Renal cortex interstitium (tissue), 11 donors: ENCODE data around the gene HIPK2. TPM values are rescaled to one million over a fixed set of nuclear protein-coding genes. Genes with fewer than 3 reads are reported as not detected.
A peak's percentile ranks its signal among the peaks of the same experiment; 100 is the strongest.

Experiments used
- DNase-seq, 11 donors: peaks; one replicate each; pipeline ENCODE4 v3.0.0-alpha.2; 2013; ENCODE audit warnings: low read depth in 9 of 11, low spot score in 4 of 11; ENCODE audit errors: extremely low read depth in 1 of 11
- polyA plus RNA-seq, 3 donors: library from polyadenylated mRNA; unstranded; fragments of 120-200 nt; gene quantifications; one replicate each; pipeline ENCODE4 v1.2.1, GENCODE V29; 2013; ENCODE audit not compliant: insufficient read length in 3 of 3

HIPK2 gene
- polyA plus RNA-seq, 3 donors = 95.7 to 105 (median 99.3) TPM

- DNase-seq = no peak
Observed at GRCh38 chr7:139544645-139545044, 233.2 kb downstream of the HIPK2 start.

DNA sequence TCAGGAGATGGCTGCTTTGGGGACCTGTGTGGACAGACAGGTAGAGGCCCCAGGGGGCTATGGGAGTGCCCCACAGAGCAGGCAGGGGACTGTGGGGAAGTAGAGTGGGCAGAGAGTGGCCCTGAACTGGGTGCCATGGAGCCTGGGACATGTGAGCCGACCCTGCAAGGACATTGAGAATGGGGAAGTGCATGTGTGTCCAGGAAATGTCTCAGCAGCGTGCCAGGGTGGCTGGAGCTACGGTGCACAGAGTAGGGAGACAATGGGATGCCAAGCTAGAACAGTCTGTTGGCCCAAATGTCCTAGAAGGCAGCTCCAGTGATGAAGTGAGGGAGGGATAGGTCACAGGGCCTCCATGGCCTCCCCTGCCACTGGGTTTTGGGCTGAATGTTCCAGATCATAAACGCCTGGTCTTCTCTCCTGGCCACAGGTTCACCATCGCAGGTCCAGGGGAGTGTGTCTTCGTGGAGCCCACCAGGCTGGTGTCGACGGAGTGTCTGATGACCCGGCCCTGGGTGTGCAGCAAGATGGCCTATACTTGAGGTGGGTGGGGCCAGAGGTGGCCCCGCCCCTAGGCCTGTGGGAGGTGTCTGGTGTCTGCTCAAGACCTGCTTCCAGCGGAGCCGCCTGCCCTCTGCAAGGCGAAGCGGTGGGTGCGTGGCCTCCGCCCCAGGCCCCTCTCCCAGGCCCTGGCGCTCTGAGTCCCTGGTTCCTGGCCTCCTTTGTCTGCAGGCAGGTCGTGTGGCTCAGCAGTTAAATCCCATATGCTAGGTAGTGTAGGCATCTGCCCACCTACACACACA, 233.8 kb downstream of the HIPK2 start:
- no peak for DNase-seq

GRCh38 chr7:139542308-139543151, 235.3 kb downstream of the HIPK2 start:
- DNase-seq = no peak

GRCh38 chr7:139541600-139542307, 236.0 kb downstream of the HIPK2 start:
- DNase-seq = no peak

DNA sequence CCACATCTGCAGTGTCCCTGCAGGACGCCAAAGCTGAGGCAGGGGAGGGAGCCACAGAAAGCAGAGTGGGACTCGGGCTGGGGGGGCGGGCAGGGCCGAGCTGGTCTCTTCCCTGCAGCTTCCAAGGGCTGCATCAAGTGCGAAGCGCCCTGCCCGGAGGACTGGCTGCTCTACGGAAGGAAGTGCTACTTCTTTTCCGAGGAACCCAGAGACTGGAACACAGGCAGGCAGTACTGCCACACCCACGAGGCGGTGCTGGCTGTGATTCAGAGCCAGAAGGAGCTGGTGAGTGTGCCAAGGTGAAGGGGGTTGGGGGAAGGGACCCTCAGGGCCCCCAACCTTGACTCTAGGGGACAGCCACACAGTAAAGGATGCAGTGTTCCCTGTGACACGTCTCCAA, 237.6 kb downstream of the HIPK2 start:
- DNase-seq = no peak

DNA sequence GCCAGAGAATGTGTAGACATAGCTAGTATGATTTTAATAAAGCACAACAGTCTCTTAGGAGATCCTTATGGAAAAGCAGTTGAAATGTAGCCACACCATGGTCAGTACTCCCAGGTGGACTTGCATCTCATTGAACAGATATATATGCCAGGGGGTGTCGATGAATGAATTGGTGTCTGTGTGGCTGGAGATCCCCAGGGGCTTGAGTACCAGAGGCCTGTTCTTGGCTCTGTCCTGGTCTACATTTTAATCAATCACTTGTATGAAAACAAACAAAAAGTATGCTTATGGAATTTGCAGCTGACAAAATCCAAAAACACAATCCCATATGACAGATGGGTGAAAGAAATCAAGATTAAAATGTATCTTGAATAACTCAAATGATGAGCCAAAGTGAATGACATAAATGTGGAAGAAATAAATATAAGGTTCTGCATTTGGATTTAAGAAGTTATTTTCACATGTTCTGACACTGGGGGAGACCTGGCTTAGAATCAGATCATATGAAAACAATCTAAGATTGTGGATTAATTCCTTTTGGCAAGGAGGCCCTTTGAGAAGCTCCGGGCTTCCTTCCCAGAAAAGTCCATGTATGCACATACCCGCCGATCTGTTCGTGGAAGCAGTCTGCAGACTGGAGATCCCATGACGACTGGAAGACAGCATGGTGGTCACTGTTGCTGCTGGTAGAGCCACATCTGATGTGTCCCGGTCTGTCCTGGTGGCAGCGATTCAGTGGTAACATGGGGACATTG, 238.7 kb downstream of the HIPK2 start:
- DNase-seq = no peak

DNA sequence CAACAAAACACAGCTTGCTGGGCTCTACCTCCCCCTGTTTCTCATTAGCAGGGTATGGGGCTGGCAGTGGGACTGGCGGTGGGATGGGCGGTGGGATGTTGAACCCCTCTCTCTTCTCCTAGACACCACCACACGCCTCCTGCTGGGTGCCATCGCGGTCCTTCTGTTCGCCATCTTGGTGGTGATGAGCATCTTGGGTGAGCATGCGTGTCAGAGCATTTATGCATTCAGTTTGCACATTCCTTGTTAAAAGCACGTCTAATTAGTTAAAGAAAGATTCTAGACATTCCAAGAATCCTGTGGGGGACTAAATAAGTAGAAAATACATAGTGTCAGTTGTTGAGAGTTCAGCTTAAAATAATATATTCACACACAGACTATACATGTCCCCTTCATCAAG, 241.6 kb downstream of the HIPK2 start:
- no peak for DNase-seq

GRCh38 chr7:139534966-139535651, 242.7 kb downstream of the HIPK2 start:
- no peak for DNase-seq

GRCh38 chr7:139534096-139534495, 243.7 kb downstream of the HIPK2 start:
- DNase-seq = no peak

- DNase-seq = no peak
Observed at GRCh38 chr7:139532636-139533155, 245.1 kb downstream of the HIPK2 start.

GRCh38 chr7:139531094-139531493, 246.7 kb downstream of the HIPK2 start:
- no peak for DNase-seq

DNA sequence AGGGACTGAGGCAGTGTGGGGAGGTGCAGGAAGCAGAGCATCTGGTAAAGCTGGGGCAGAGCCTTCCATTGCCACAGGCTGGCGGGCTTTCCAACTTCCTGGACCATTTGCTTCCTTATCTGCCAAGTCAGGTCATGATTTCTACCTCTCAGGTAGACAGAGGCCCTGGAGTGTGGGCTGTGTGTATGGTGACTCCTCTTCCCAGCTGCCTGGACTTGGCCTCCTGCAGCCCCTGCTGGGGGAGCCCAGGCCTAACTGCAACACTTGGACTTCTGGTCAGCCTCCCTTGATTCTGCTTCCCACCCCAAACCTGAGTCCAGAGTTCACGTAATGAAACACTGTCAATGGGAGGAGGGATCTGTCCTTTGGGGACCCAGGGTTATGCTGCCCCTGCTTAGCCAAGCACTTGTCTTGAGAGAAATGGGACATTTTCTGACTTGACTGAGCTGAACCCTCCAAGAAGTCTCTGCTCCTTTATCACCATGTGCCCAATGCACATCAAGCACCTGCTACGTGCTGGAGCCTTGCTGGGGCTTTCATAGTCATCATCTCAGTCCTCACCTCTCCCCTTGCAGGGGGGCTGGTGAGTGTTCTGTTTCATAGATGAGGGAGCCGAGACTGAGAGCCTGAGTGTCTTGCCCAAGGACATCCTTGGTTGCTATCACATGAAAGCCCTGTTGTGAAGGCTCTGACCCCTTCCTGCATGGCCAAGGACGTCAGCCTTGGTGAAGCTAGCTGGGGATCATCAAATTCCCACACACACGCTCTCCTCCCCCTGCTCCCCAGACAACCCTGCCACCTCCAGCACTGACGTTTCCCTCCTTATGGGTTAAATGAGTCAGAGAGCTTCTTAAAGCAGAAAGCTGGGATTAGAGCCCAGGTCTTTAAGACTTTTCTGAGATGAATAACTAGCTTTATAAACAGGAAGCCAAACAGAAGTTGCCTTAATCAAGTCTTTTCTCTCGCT, 250.9 kb downstream of the HIPK2 start:
- DNase-seq = no peak

GRCh38 chr7:139525750-139526149, 252.0 kb downstream of the HIPK2 start:
- no peak for DNase-seq

DNA sequence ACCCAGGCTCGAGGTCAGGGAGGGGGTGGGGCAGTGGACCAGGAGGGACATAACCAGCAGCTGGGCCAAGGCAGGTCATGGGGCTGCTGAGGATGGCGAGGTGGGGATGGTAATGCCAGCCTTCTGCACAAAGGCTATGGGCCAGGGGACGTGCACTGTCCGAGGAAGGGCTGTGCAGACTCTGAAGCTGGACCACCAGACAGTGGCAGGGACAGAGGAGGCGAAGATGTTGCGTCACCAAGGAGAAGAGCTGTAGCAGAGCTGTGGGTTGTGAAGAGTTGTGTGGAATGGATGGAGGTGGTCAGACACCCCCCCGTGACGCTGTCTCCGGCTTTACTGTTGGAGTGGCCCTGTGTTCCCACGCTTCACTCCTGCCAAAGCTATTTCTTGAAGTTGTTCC, 252.6 kb downstream of the HIPK2 start:
- no peak for DNase-seq

GRCh38 chr7:139523968-139524815, 253.6 kb downstream of the HIPK2 start:
- DNase-seq = no peak

DNA sequence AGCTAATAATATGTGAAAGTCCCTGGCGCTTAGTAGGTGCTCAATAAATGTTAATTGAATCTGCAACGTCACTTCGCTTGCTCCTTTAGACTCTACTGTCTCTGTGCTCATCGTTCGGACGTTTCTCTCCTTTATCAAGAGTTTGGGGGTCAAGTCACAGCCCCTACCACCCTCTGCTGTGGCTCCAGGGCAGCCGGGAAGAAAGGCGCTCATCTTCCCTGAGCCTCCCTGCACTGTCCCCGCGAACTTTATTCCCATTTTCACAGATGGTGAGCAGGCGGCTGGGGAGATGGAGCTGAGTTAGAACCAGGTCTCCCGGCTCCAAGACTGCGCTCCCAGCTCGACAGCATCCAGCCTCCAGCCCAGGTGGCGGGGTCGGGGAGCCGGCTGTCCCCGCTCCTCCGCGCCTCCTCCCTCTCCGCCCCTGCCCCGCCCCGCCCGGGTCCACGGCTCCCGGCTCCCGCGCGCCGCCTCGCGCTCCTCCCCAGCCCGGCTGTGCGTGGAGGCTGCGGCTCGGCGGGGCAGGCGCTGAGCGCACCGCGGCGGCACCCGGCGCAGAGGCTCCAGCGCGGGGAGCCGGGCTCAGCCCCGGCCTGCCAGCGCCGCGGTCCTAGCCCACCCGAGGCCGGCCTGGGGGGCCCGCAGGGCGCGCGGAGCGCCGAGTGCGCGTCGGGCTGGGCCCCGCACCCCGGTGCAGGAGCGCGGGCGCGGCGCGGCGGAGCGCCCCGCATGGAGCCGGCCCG, 254.4 kb downstream of the HIPK2 start, which contains the start of gene CLEC2L:
TSS of gene CLEC2L (plus strand) at position 487 of the 743 bp plus-strand sequence. CDS start at position 730, 243 bp downstream.
- DNase-seq = peak in 1 of 11 donors; percentile 30
